GM20431 (cell line): ENCODE results near the gene NEGR1.

Experiments used
- in situ Hi-C: fragments of 300-500 bp; cut with MseI, MboI; formaldehyde crosslinking; loops from one replicate; pipeline ENCODE4 v1.15.0; 2020; ENCODE audit warnings: low sequenced_read_pairs; ENCODE audit not compliant: unreplicated experiment

The NEGR1 gene

GRCh38 chr1:71532343-71532742 lies 750.0 kb downstream of the NEGR1 start:
- in situ Hi-C loops, result no loop called here

GRCh38 chr1:71526824-71527223 lies 755.5 kb downstream of the NEGR1 start:
- in situ Hi-C loops, result no loop called here

- in situ Hi-C loops, result no loop called here
Observed at GRCh38 chr1:71522721-71523120, 759.6 kb downstream of the NEGR1 start.

GRCh38 chr1:71521655-71522264 lies 760.6 kb downstream of the NEGR1 start:
- in situ Hi-C loops, result no loop called here

GRCh38 chr1:71511505-71511904 lies 770.8 kb downstream of the NEGR1 start:
- in situ Hi-C loops, result no loop called here

- in situ Hi-C loops, result no loop called here
Observed at GRCh38 chr1:71510725-71511124, 771.6 kb downstream of the NEGR1 start.

- in situ Hi-C loops, result no loop called here
Observed at GRCh38 chr1:71509051-71509595, 773.2 kb downstream of the NEGR1 start.

- in situ Hi-C loops, result no loop called here
Observed at GRCh38 chr1:71502006-71502405, 780.3 kb downstream of the NEGR1 start.

GRCh38 chr1:71498542-71498941 lies 783.8 kb downstream of the NEGR1 start:
- in situ Hi-C loops, result no loop called here

- in situ Hi-C loops, result no loop called here
Observed at GRCh38 chr1:71494163-71494562, 788.2 kb downstream of the NEGR1 start.

GRCh38 chr1:71492298-71493041 lies 789.9 kb downstream of the NEGR1 start:
- in situ Hi-C loops, result no loop called here

GRCh38 chr1:71490432-71490831 lies 791.9 kb downstream of the NEGR1 start:
- in situ Hi-C loops, result no loop called here

GRCh38 chr1:71488555-71489252 lies 793.6 kb downstream of the NEGR1 start:
- in situ Hi-C loops, result no loop called here

GRCh38 chr1:71473331-71473730 lies 809.0 kb downstream of the NEGR1 start:
- in situ Hi-C loops, result no loop called here

- in situ Hi-C loops, result no loop called here
Observed at GRCh38 chr1:71465093-71465492, 817.2 kb downstream of the NEGR1 start.

GRCh38 chr1:71464016-71464415 lies 818.3 kb downstream of the NEGR1 start:
- in situ Hi-C loops, result no loop called here

- in situ Hi-C loops, result no loop called here
Observed at GRCh38 chr1:71463144-71463543, 819.2 kb downstream of the NEGR1 start.

GRCh38 chr1:71462247-71462646 lies 820.1 kb downstream of the NEGR1 start:
- in situ Hi-C loops, result no loop called here

- in situ Hi-C loops, result no loop called here
Observed at GRCh38 chr1:71461416-71461815, 820.9 kb downstream of the NEGR1 start.

- in situ Hi-C loops, result no loop called here
Observed at GRCh38 chr1:71448444-71448843, 833.9 kb downstream of the NEGR1 start.

GRCh38 chr1:71438626-71439025 lies 843.7 kb downstream of the NEGR1 start:
- in situ Hi-C loops, result no loop called here
